ENCODE measurements around the gene MACROD2. TPM values are rescaled to one million over a fixed set of nuclear protein-coding genes. Genes with fewer than 3 reads are reported as not detected.

MACROD2 gene
- total RNA-seq, 1 donor, result 1.3 TPM

GRCh38 chr20:14729390-14729789 lies 734.1 kb downstream of the MACROD2 start:
- no peak for TF ChIP-seq CTCF (IDR thresholded peaks at IDR 0.05; ENCODE audit: insufficient read depth, low read length)
- DNase-seq (ENCODE audit: low read depth), result no peak
- no peak overlapping the region for H3K4me3 ChIP-seq (ENCODE audit: low read depth, low read length)

DNA sequence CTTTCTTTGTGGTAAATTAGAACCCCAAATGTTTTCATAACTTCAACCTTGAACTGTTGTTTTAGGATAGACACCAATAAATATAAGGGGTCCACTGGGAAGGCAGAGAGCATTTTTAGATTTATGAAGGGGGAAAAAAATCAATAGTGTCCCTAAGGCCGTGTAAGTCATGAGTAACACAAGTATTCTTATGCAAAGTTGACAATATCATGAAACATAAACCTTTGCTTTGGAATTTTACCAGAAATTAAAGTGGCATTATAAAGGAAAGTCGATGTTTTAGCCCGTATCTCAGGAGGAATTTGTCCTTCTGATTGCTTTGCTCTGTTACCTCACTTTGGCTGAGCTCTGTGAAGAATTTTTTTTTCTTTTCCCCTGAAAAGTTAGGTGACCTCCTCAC lies 737.0 kb downstream of the MACROD2 start:
- TF ChIP-seq CTCF (IDR thresholded peaks at IDR 0.05; ENCODE audit: insufficient read depth, low read length), result no peak
- DNase-seq (ENCODE audit: low read depth), result no peak
- no peak overlapping the region for H3K4me3 ChIP-seq (ENCODE audit: low read depth, low read length)

DNA sequence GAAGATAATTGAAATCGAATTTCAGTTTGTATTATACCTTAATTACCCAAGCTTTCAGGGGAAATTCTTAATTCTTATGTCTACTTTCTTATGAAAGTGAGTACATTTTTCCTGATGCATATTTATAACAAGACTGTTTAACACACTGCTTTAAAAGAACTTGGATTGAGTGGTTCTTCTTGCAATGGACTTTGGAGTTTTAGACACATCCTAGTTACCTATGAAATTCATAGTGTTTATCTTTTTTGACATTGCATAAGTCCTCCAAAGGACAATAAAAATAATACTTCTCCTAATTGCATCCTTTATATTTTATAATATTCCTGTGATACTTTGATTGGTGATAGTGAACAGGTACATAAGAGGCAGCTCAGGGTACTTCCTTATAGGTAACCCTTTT lies 737.7 kb downstream of the MACROD2 start:
- no peak for DNase-seq (ENCODE audit: low read depth)
- no peak overlapping the region for H3K4me3 ChIP-seq (ENCODE audit: low read depth, low read length)
- no peak for TF ChIP-seq CTCF (IDR thresholded peaks at IDR 0.05; ENCODE audit: insufficient read depth, low read length)

- no peak for DNase-seq (ENCODE audit: low read depth)
- no peak for TF ChIP-seq CTCF (IDR thresholded peaks at IDR 0.05; ENCODE audit: insufficient read depth, low read length)
- H3K4me3 ChIP-seq (ENCODE audit: low read depth, low read length), result no peak overlapping the region
Observed at GRCh38 chr20:14740380-14740779, 745.1 kb downstream of the MACROD2 start.

GRCh38 chr20:14741616-14742015 lies 746.3 kb downstream of the MACROD2 start:
- no peak for TF ChIP-seq CTCF (IDR thresholded peaks at IDR 0.05; ENCODE audit: insufficient read depth, low read length)
- H3K4me3 ChIP-seq (ENCODE audit: low read depth, low read length), result no peak overlapping the region
- DNase-seq (ENCODE audit: low read depth), result no peak

DNA sequence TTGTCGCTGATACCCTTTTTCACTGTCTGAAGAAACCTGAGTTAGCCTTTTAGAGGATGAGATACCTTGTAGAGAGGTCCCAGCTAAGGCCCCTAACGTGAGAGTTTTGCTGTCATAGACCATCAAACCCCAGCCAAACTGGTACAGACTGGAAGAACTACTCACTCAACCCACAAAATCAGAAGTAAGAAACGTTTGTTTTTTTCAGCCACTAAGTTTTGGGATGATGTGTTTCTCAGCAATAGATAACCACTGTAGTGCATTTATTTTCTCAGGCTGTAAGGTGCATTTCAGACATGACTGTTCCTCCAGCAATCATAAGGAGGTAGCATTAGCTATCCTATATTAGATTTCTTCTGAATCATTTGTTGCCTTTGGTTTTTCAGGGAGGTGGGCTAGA lies 749.4 kb downstream of the MACROD2 start:
- DNase-seq (ENCODE audit: low read depth), result no peak
- TF ChIP-seq CTCF (IDR thresholded peaks at IDR 0.05; ENCODE audit: insufficient read depth, low read length), result no peak
- H3K4me3 ChIP-seq (ENCODE audit: low read depth, low read length), result no peak overlapping the region

GRCh38 chr20:14745830-14746229 lies 750.5 kb downstream of the MACROD2 start:
- no peak for TF ChIP-seq CTCF (IDR thresholded peaks at IDR 0.05; ENCODE audit: insufficient read depth, low read length)
- H3K4me3 ChIP-seq (ENCODE audit: low read depth, low read length), result no peak overlapping the region
- DNase-seq (ENCODE audit: low read depth), result no peak
